ENCODE measurements around the gene ZCCHC7. TPM values are rescaled to one million over a fixed set of nuclear protein-coding genes. Genes with fewer than 3 reads are reported as not detected.

Gene ZCCHC7
- total RNA-seq, 1 experiment from 2014 or later = 27.9 TPM

DNA sequence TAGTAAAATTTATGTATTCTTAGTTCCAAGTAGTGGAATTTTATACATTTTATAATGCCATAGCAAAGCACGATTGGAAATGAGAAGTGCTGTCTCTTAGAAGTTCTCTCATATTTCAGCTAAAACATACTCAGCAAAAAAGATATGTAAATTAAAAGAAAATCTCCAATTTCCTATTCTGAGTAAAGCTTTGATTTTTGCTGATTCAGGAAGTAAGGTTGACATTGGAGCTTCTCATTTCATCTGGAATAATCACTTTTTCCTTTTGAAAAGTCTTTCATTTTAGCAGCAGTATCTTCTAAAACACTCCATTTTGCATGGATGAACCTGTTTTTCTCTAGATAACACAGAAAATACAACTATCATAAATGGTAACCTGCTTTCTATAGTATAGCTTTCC lies 121.0 kb downstream of the ZCCHC7 start:
- intact Hi-C loops (cut with micrococcal nuclease; ENCODE audit: unreplicated experiment) = no loop called here
- no TSS peak for BruUV-seq (replicated peaks)
- peak overlapping the region; percentile 60 for H3K27ac ChIP-seq (ENCODE audit: low read depth, low read length, poor library complexity, severe bottlenecking)
- TF ChIP-seq, protein P1, sequence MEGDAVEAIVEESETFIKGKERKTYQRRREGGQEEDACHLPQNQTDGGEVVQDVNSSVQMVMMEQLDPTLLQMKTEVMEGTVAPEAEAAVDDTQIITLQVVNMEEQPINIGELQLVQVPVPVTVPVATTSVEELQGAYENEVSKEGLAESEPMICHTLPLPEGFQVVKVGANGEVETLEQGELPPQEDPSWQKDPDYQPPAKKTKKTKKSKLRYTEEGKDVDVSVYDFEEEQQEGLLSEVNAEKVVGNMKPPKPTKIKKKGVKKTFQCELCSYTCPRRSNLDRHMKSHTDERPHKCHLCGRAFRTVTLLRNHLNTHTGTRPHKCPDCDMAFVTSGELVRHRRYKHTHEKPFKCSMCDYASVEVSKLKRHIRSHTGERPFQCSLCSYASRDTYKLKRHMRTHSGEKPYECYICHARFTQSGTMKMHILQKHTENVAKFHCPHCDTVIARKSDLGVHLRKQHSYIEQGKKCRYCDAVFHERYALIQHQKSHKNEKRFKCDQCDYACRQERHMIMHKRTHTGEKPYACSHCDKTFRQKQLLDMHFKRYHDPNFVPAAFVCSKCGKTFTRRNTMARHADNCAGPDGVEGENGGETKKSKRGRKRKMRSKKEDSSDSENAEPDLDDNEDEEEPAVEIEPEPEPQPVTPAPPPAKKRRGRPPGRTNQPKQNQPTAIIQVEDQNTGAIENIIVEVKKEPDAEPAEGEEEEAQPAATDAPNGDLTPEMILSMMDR (conservative IDR thresholded peaks at IDR 0.05; ENCODE audit: low read depth, low read length) = no peak
- no peak for TF ChIP-seq EZH2 (IDR thresholded peaks at IDR 0.05; ENCODE audit: borderline replicate concordance, low read depth, low read length, poor library complexity, severe bottlenecking)
- DNase-seq (ENCODE audit: low spot score) = peak; percentile 26
- no peaks in the 10 kb centered on the region for H3K9me3 ChIP-seq (ENCODE audit: low read depth, low read length, poor library complexity, severe bottlenecking)
- CTCF ChIA-PET = interaction anchor here (0.6 kb wide), 2 partner anchors 10 to 1580 kb away, joined by 3 read pairs; no protein-coding TSS in a partner anchor
- H3K36me3 ChIP-seq (ENCODE audit: insufficient read depth, low read length, poor library complexity, severe bottlenecking) = no peaks in the 10 kb centered on the region
- peak overlapping the region; percentile 11 for H3K4me3 ChIP-seq (ENCODE audit: low read depth, low read length, poor library complexity, severe bottlenecking)
- POLR2A ChIA-PET (ENCODE audit: low non-redundant PET) = no interaction called here
- no peaks in the 10 kb centered on the region for H3K27me3 ChIP-seq (replicated peaks; ENCODE audit: insufficient read depth, low read depth, low read length, poor library complexity)
- peaks cover 53% of the 10 kb centered on the region for H3K4me1 ChIP-seq (ENCODE audit: insufficient read depth, low read length, poor library complexity, severe bottlenecking)

DNA sequence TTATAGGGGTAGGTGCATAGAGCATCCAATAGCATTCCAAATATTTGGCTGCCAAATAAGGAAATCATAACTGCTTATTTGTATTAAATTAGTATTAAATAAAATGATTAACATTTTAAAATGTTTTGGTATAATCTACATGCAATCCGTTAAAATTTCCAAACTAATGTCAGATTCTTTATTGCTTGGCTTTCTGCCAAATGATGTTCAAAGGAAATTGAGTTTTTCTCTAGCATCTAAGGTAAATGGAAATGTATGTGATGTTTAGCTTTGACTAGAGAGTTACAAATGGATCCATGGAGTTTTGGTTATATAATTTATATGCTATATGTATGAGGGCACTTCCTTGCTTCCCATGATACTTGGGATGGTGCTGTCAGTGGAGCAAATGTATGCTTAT lies 121.7 kb downstream of the ZCCHC7 start:
- H3K9me3 ChIP-seq (ENCODE audit: low read depth, low read length, poor library complexity, severe bottlenecking) = no peaks in the 10 kb centered on the region
- ChIA-PET POLR2A (ENCODE audit: low non-redundant PET) (no interaction called here), CTCF (no interaction called here)
- no peaks in the 10 kb centered on the region for H3K36me3 ChIP-seq (ENCODE audit: insufficient read depth, low read length, poor library complexity, severe bottlenecking)
- no peak overlapping the region for H3K4me3 ChIP-seq (ENCODE audit: low read depth, low read length, poor library complexity, severe bottlenecking)
- no peaks in the 10 kb centered on the region for H3K27me3 ChIP-seq (replicated peaks; ENCODE audit: insufficient read depth, low read depth, low read length, poor library complexity)
- H3K4me1 ChIP-seq (ENCODE audit: insufficient read depth, low read length, poor library complexity, severe bottlenecking) = peaks cover 53% of the 10 kb centered on the region
- TF ChIP-seq, protein P1 (conservative IDR thresholded peaks at IDR 0.05; ENCODE audit: low read depth, low read length) = no peak
- no peak for TF ChIP-seq EZH2 (IDR thresholded peaks at IDR 0.05; ENCODE audit: borderline replicate concordance, low read depth, low read length, poor library complexity, severe bottlenecking)
- no TSS peak for BruUV-seq (replicated peaks)
- no peak overlapping the region for H3K27ac ChIP-seq (ENCODE audit: low read depth, low read length, poor library complexity, severe bottlenecking)
- DNase-seq (ENCODE audit: low spot score) = no peak
- intact Hi-C loops (cut with micrococcal nuclease; ENCODE audit: unreplicated experiment) = no loop called here

DNA sequence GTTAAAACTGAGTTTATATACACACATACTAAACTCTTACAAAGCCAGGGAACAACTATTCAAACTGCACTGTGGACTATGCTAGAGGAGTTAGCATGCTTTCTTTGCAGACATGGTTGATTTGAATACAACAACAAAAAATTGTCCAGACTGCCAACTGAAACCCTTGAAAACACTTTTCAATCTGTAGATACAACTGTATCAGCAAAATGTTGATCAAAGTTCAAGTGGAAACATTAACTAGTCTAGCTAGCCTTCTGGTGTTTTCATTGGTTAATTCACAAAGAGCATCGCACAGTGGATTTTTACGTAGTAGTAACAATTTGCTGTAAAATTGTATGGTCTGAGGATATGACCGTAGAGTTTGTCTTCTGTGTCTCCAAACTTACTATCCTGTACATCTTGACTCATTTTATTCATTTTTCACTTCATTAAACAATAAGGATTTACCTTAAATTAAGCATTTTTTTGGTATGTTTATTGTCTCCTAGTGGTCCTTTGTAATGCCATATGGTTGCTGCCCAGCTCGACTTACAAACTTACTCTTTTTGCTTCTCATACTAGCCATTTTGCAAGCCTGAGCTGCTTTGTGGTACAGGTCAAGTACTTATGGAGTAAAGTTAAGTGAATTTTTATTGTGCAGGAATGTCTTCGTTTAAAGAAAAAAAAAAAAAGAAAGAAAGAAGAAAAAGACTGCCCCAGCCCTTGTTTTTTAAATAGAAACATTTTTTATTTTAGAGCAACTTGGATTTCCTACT lies 123.4 kb downstream of the ZCCHC7 start:
- intact Hi-C loops (cut with micrococcal nuclease; ENCODE audit: unreplicated experiment) = no loop called here
- no peak overlapping the region for H3K4me3 ChIP-seq (ENCODE audit: low read depth, low read length, poor library complexity, severe bottlenecking)
- TF ChIP-seq EZH2 (IDR thresholded peaks at IDR 0.05; ENCODE audit: borderline replicate concordance, low read depth, low read length, poor library complexity, severe bottlenecking) = no peak
- TF ChIP-seq, protein P1 (conservative IDR thresholded peaks at IDR 0.05; ENCODE audit: low read depth, low read length) = no peak
- H3K27ac ChIP-seq (ENCODE audit: low read depth, low read length, poor library complexity, severe bottlenecking) = peak overlapping the region; percentile 11
- ChIA-PET CTCF (no interaction called here), POLR2A (ENCODE audit: low non-redundant PET) (no interaction called here)
- no peaks in the 10 kb centered on the region for H3K36me3 ChIP-seq (ENCODE audit: insufficient read depth, low read length, poor library complexity, severe bottlenecking)
- no TSS peak for BruUV-seq (replicated peaks)
- no peaks in the 10 kb centered on the region for H3K27me3 ChIP-seq (replicated peaks; ENCODE audit: insufficient read depth, low read depth, low read length, poor library complexity)
- H3K9me3 ChIP-seq (ENCODE audit: low read depth, low read length, poor library complexity, severe bottlenecking) = no peaks in the 10 kb centered on the region
- H3K4me1 ChIP-seq (ENCODE audit: insufficient read depth, low read length, poor library complexity, severe bottlenecking) = peaks cover 49% of the 10 kb centered on the region
- no peak for DNase-seq (ENCODE audit: low spot score)

Measured in A673 (cell line).